Astrocyte of the spinal cord (primary cell): ENCODE data around the gene NNMT.

Source experiments
- DNase-seq: peaks from one replicate; pipeline ENCODE4 v3.0.0; 2011; ENCODE audit warnings: low read depth, low spot score
- H3K4me3 ChIP-seq: 2 replicates; pipeline ENCODE4 v1.5.1; 2011; ENCODE audit warnings: low read depth, mild to moderate bottlenecking, low read length, moderate library complexity
- in situ Hi-C: cut with HindIII; loops from 2 replicates; pipeline ENCODE4 v1.10.0; 2017; ENCODE audit warnings: low sequenced_read_pairs
- TF ChIP-seq, protein P1 (sequence below): IDR thresholded peaks from 2 replicates; pipeline ENCODE4 v1.5.1; 2012; ENCODE audit warnings: low read depth, mild to moderate bottlenecking, low read length, inconsistent platforms

The NNMT gene

DNA sequence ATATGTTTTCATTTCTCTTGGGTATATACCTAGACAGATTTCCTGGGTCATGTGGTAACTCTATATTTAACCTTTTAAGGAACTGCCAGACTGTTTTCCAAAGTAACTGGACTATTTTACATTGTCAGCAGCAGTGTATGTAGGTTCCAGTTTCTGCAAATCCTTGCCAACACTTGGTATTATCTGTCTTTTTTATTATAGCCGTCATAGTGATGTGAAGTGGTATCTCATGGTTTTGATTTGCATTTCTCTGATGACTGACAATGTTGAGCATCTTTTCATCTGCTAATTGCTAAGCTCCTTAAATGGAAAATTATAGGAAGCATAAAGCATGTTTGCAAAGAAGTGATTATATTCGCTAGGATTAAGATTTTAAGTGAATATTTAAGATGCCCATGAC lies 13.9 kb downstream of the NNMT start:
- TF ChIP-seq, protein P1, sequence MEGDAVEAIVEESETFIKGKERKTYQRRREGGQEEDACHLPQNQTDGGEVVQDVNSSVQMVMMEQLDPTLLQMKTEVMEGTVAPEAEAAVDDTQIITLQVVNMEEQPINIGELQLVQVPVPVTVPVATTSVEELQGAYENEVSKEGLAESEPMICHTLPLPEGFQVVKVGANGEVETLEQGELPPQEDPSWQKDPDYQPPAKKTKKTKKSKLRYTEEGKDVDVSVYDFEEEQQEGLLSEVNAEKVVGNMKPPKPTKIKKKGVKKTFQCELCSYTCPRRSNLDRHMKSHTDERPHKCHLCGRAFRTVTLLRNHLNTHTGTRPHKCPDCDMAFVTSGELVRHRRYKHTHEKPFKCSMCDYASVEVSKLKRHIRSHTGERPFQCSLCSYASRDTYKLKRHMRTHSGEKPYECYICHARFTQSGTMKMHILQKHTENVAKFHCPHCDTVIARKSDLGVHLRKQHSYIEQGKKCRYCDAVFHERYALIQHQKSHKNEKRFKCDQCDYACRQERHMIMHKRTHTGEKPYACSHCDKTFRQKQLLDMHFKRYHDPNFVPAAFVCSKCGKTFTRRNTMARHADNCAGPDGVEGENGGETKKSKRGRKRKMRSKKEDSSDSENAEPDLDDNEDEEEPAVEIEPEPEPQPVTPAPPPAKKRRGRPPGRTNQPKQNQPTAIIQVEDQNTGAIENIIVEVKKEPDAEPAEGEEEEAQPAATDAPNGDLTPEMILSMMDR = no peak
- DNase-seq = peak; percentile 32
- H3K4me3 ChIP-seq = no peak overlapping the region
- in situ Hi-C loops = no loop called here

GRCh38 chr11:114311946-114312345 lies 15.7 kb downstream of the NNMT start:
- TF ChIP-seq, protein P1 = no peak
- DNase-seq = peak; percentile 16
- in situ Hi-C loops = no loop called here
- H3K4me3 ChIP-seq = no peak overlapping the region

DNA sequence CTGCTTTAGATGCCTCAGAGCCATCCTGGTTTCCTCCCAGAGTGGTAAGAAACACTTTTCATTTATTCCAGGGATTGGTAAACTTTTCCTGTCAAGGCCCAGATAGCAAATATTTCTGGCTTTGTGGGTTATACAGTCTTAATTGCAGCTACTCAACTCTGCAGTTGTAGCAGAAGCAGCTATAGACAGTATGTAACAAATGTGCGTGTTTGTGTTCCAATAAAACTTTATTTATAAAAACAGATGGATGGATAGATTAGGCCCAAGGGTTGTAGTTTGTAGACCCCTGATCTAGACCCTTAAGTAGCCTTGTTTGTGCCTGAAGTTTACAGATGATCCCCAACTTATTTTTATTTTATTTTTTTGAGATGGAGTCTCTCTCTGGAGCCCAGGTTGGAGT lies 17.9 kb downstream of the NNMT start:
- no peak overlapping the region for H3K4me3 ChIP-seq
- TF ChIP-seq, protein P1 = no peak
- in situ Hi-C loops = no loop called here
- peak; percentile 37 for DNase-seq

- peak; percentile 41 for DNase-seq
- TF ChIP-seq, protein P1 = no peak
- in situ Hi-C loops = no loop called here
- no peak overlapping the region for H3K4me3 ChIP-seq
These were observed 19.7 kb downstream of the NNMT start for GRCh38 chr11:114315749-114316368.

- TF ChIP-seq, protein P1 = no peak
- in situ Hi-C loops = no loop called here
- peak; percentile 68 for DNase-seq
- H3K4me3 ChIP-seq = no peak overlapping the region
These were observed 21.0 kb downstream of the NNMT start for GRCh38 chr11:114316980-114317786.

- in situ Hi-C loops = no loop called here
- DNase-seq = peak; percentile 71
- H3K4me3 ChIP-seq = no peak overlapping the region
- TF ChIP-seq, protein P1 = peak; percentile 64
These were observed 21.6 kb downstream of the NNMT start for GRCh38 chr11:114317787-114318137.
